ENCODE data around the gene CKAP4.

The CKAP4 gene

DNA sequence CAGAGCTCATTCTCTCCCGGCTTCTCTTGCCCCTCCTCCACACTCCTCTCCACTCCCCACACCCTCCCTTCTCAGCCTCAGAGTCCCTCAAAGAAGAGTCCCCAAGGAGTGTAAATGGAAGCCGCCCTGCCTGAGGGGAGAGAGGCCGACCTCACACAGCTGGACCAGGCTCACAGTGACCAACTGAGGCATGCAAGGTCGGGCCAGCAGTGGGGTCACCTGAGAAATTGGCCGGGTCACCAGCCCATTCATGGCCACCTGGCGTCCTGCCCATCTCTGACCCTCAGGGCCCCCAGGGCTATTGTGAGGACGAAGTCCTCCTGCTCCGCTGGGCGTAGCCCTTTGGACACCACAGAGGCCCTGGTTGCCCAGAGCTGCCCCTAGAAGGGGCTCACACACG lies 59.6 kb downstream of the CKAP4 start:
- in situ Hi-C loops (cut with MboI; ENCODE audit: low sequenced_read_pairs, unreplicated experiment), result no loop called here
- TF ChIP-seq, protein P1, sequence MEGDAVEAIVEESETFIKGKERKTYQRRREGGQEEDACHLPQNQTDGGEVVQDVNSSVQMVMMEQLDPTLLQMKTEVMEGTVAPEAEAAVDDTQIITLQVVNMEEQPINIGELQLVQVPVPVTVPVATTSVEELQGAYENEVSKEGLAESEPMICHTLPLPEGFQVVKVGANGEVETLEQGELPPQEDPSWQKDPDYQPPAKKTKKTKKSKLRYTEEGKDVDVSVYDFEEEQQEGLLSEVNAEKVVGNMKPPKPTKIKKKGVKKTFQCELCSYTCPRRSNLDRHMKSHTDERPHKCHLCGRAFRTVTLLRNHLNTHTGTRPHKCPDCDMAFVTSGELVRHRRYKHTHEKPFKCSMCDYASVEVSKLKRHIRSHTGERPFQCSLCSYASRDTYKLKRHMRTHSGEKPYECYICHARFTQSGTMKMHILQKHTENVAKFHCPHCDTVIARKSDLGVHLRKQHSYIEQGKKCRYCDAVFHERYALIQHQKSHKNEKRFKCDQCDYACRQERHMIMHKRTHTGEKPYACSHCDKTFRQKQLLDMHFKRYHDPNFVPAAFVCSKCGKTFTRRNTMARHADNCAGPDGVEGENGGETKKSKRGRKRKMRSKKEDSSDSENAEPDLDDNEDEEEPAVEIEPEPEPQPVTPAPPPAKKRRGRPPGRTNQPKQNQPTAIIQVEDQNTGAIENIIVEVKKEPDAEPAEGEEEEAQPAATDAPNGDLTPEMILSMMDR (IDR thresholded peaks at IDR 0.05; ENCODE audit: borderline replicate concordance, control extremely low read depth, extremely low read depth, insufficient read depth, missing control alignments), result no peak
- DNase-seq (ENCODE audit: low spot score), result no peak

Data from GM13976 (cell line).